Uterus (tissue), 4 donors: Measurements from ENCODE around the gene TBX21. TPM values are rescaled to one million over a fixed set of nuclear protein-coding genes. Genes with fewer than 3 reads are reported as not detected.

Experiments
- DNase-seq, 2 donors: peaks; one replicate each; pipeline ENCODE4 v3.0.0-alpha.2; 2019 to 2020
- H3K27ac ChIP-seq, 2 donors: fragments of 200-600 bp; sonication (generic); 1 replicate in 1 of 2; 2 replicates in 1 of 2; pipeline ENCODE4 v1.5.1; 2016 to 2018
- H3K27me3 ChIP-seq, 2 donors: fragments of 200-600 bp; sonication (generic); one replicate each; pipeline ENCODE4 v1.5.1; 2018 to 2019; ENCODE audit warnings: control low read depth in 1 of 2
- H3K36me3 ChIP-seq, 2 donors: fragments of 200-600 bp; sonication (generic); one replicate each; pipeline ENCODE4 v1.5.1; 2019; ENCODE audit warnings: control low read depth in 1 of 2
- H3K4me1 ChIP-seq, 2 donors: fragments of 200-600 bp; sonication (generic); one replicate each; pipeline ENCODE4 v1.5.1; 2018 to 2019; ENCODE audit warnings: control low read depth in 1 of 2
- H3K4me3 ChIP-seq, 2 donors: fragments of 200-600 bp; sonication (generic); 1 replicate in 1 of 2; 2 replicates in 1 of 2; pipeline ENCODE4 v1.5.1; 2018 to 2019; ENCODE audit warnings: mild to moderate bottlenecking in 1 of 2
- H3K9me3 ChIP-seq, 2 donors: fragments of 200-600 bp; sonication (generic); one replicate each; pipeline ENCODE4 v1.5.1; 2019; ENCODE audit warnings: control low read depth in 1 of 2
- CTCF ChIP-seq, 4 experiments: fragments of 200-600 bp in 2 of 4; fragments of 450-650 bp in 2 of 4; sonication (generic) in 2 of 4; IDR thresholded peaks; one replicate each; pipeline ENCODE4 v1.5.1; 2016 to 2019; ENCODE audit warnings: antibody characterized with exemption in 4 of 4, mild to moderate bottlenecking in 2 of 4, moderate library complexity in 1 of 4
- POLR2A ChIP-seq, 2 donors: fragments of 450-650 bp; IDR thresholded peaks; one replicate each; pipeline ENCODE4 v1.6.1; 2016; ENCODE audit warnings: antibody characterized with exemption in 2 of 2, mild to moderate bottlenecking in 1 of 2, moderate library complexity in 1 of 2
- intact Hi-C: fragments of 100-400 bp; cut with DNase I; formaldehyde crosslinking; loops from one replicate; pipeline ENCODE4 v1.15.1; 2023; ENCODE audit warnings: low total_unique reads
- total RNA-seq, 4 donors: library from RNA; depleted of rRNA in 3 of 4; stranded (reverse); fragments of >200 nt in 3 of 4; gene quantifications; one replicate each; pipeline versions ENCODE4 v1.1.0 to v1.2.4, GENCODE V29; 2014 to 2023
- donor health status: DM: yes; HTN: yes; CAD: no.

The TBX21 gene
- total RNA-seq, 4 donors from 2014 or later: 0.49 to 0.51 TPM; not detected in 2

DNA sequence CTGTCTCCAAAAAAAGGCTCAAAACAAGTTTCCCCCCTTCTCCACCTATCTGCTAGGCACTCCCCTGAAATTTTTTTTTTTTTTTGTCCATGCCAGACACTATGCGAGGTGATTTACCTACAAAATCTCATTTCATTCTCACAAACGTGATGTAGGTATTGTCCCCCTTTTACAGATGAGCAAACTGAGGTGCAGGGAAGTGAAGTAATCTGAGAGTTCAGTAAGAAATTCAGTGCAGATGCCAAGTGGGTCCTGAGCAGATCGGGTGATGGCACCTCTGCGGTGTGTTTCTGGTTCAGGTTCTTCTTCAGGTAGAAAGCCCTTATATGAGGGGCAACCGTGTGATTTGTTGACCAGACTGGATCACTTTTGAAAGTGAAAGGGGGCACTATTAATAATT, 29.4 kb upstream of the TBX21 start:
- TF ChIP-seq CTCF (IDR thresholded peaks at IDR 0.05): no peak
- Histone ChIP-seq H3K4me1 (no peaks in the 10 kb centered on the region), H3K9me3 (no peaks in the 10 kb centered on the region), H3K36me3 (no peaks in the 10 kb centered on the region), H3K27ac (no peak overlapping the region), H3K4me3 (no peak overlapping the region), H3K27me3 (no peaks in the 10 kb centered on the region)
- intact Hi-C loops: no loop called here
- DNase-seq: no peak

- no peak for DNase-seq
- H3K27me3 ChIP-seq: no peaks in the 10 kb centered on the region
- no peaks in the 10 kb centered on the region for H3K9me3 ChIP-seq
- no peaks in the 10 kb centered on the region for H3K36me3 ChIP-seq
- TF ChIP-seq POLR2A (IDR thresholded peaks at IDR 0.05): no peak
- no peak for TF ChIP-seq CTCF (IDR thresholded peaks at IDR 0.05)
- no peaks in the 10 kb centered on the region for H3K4me1 ChIP-seq
- no peak overlapping the region for H3K4me3 ChIP-seq
- intact Hi-C loops: no loop called here
- no peak overlapping the region for H3K27ac ChIP-seq
Measured at GRCh38 chr17:47704116-47704515, 28.9 kb upstream of the TBX21 start.

DNA sequence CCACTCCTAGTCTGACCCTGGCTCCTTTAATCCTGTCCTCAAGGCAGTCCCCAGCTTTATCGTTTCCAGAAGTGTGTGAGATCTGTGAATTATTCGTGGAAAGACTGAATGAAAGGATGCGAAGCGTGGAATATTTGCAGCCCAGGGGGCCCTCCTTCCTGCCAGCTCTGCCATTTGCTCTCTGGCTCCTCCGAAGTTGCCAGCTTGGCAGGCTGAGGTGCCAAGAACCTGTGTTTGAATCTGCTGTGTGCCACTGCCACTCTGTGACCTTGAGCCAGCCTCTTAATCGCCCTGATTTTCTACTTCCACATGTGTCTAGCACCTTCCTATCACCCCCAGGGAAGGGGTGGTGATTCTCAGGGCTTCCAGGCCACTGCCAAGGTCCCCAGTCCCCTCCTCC, 28.3 kb upstream of the TBX21 start:
- Histone ChIP-seq H3K27ac (no peak overlapping the region), H3K4me1 (no peaks in the 10 kb centered on the region), H3K9me3 (no peaks in the 10 kb centered on the region), H3K36me3 (no peaks in the 10 kb centered on the region), H3K4me3 (no peak overlapping the region), H3K27me3 (no peaks in the 10 kb centered on the region)
- intact Hi-C loops: no loop called here
- DNase-seq: no peak
- TF ChIP-seq CTCF (IDR thresholded peaks at IDR 0.05): no peak

- TF ChIP-seq CTCF (IDR thresholded peaks at IDR 0.05) (no peak), POLR2A (IDR thresholded peaks at IDR 0.05) (no peak)
- H3K9me3 ChIP-seq: no peaks in the 10 kb centered on the region
- no peak overlapping the region for H3K27ac ChIP-seq
- H3K4me1 ChIP-seq: no peaks in the 10 kb centered on the region
- no peaks in the 10 kb centered on the region for H3K27me3 ChIP-seq
- intact Hi-C loops: no loop called here
- DNase-seq: no peak
- H3K4me3 ChIP-seq: no peak overlapping the region
- H3K36me3 ChIP-seq: no peaks in the 10 kb centered on the region
Measured at GRCh38 chr17:47705536-47706530, 27.2 kb upstream of the TBX21 start.

DNA sequence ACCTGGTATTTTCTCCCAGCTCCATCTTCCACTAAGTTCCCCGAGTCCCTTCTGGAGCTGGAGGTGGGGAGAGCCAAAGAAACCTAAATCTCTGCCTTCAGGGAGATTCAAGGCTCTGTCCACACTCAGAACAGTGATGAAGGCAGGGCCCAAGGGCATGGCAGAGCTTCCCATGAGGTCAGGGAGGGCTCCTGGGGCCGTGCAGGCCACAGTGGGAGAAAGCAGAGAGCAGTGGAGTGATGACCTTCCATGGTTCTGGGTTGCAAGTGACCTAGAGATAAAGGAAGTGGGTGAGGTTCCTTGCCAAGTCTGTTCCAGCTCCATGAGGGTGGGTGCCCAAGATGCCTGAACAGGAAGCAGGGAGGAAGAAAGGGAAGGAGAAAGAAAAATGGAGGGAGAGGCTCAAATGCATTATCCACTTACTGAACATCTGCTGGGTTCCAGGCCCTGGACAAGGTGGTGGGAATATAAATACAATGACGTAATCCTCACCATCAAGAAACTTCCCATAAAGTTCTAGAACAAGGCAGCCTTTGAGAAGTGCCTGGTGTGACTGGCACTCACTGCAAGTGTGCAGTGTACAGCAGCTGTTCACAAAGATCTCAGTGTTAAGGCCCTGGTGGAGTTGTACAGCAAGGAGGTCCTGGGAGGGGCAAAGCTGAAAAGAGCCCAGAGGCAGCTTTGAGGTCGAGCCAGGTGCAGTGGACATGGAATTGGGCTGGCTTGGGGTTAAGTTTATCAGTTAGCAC, 25.8 kb upstream of the TBX21 start:
- no peak overlapping the region for H3K27ac ChIP-seq
- H3K4me3 ChIP-seq: no peak overlapping the region
- no peak for TF ChIP-seq POLR2A (IDR thresholded peaks at IDR 0.05)
- TF ChIP-seq CTCF (IDR thresholded peaks at IDR 0.05): no peak
- intact Hi-C loops: no loop called here
- no peak for DNase-seq
- H3K9me3 ChIP-seq: no peaks in the 10 kb centered on the region
- H3K36me3 ChIP-seq: no peaks in the 10 kb centered on the region
- H3K4me1 ChIP-seq: no peaks in the 10 kb centered on the region
- no peaks in the 10 kb centered on the region for H3K27me3 ChIP-seq
